IMR-90 (cell line): ENCODE data around the gene ERG. TPM values are rescaled to one million over a fixed set of nuclear protein-coding genes. Genes with fewer than 3 reads are reported as not detected.

Experiments
- ATAC-seq: fragments of 200-7000 bp; cut with Tn5 transposase; 2 replicates; pipeline ENCODE4 v1.9.1; 2020; ENCODE audit warnings: low read depth, mild to moderate bottlenecking, moderate library complexity
- BruUV-seq: library from RNA; stranded (reverse); fragments of 400-500 nt; replicated peaks from 2 replicates; lab custom pipeline; 2021; lab: Mats Ljungman, UMichigan
- CTCF ChIA-PET: fragments of 300-600 bp; formaldehyde crosslinking; extraction: SDS; loops from one replicate; lab custom pipeline; 2021; ENCODE audit warnings: antibody characterized with exemption; lab: Yijun Ruan, JAX
- POLR2A ChIA-PET: fragments of 300-600 bp; sonication (Branson Sonifier 250); formaldehyde crosslinking; loops from one replicate; lab custom pipeline; 2022; ENCODE audit warnings: antibody characterized with exemption; ENCODE audit not compliant: unreplicated experiment; lab: Charles Lee
- DNase-seq: peaks from one replicate; pipeline ENCODE4 v3.0.0; 2013
- H2AFZ ChIP-seq: replicated peaks from 2 replicates; pipeline ENCODE3; 2013; ENCODE audit warnings: low read length, mild to moderate bottlenecking; ENCODE audit not compliant: poor library complexity
- H2AK5ac ChIP-seq: 2 replicates; pipeline ENCODE4 v1.6.1; 2013; ENCODE audit warnings: low read depth, low read length, inconsistent platforms
- H2AK9ac ChIP-seq: replicated peaks from 2 replicates; pipeline ENCODE3; 2013; ENCODE audit warnings: mild to moderate bottlenecking, low read depth, low read length, moderate library complexity; ENCODE audit not compliant: poor library complexity
- H2BK120ac ChIP-seq: 2 replicates; pipeline ENCODE4 v1.6.1; 2013; ENCODE audit warnings: low read depth, low read length, inconsistent platforms
- H2BK15ac ChIP-seq: 3 replicates; pipeline ENCODE4 v1.6.1; 2013; ENCODE audit warnings: low read depth, low read length, inconsistent platforms
- H2BK20ac ChIP-seq: 2 replicates; pipeline ENCODE4 v1.6.1; 2013; ENCODE audit warnings: low read depth, mild to moderate bottlenecking, inconsistent platforms, low read length, moderate library complexity
- H2BK5ac ChIP-seq: 2 replicates; pipeline ENCODE4 v1.6.1; 2013; ENCODE audit warnings: mild to moderate bottlenecking, low read depth, low read length, inconsistent platforms; ENCODE audit not compliant: poor library complexity, severe bottlenecking
- H3K14ac ChIP-seq: replicated peaks from 2 replicates; pipeline ENCODE4 v1.6.1; 2013; ENCODE audit warnings: low read depth, low read length, inconsistent platforms
- H3K18ac ChIP-seq: 2 replicates; pipeline ENCODE4 v1.6.1; 2013; ENCODE audit warnings: low read depth, low read length, control low read depth
- H3K23ac ChIP-seq: 2 replicates; pipeline ENCODE4 v1.6.1; 2013; ENCODE audit warnings: low read depth, low read length, inconsistent platforms
- H3K27ac ChIP-seq: 2 replicates; pipeline ENCODE4 v1.5.1; 2013; ENCODE audit warnings: mild to moderate bottlenecking, control low read depth, low read length; ENCODE audit not compliant: insufficient read depth
- H3K27me3 ChIP-seq: 2 replicates; pipeline ENCODE4 v1.6.1; 2013; ENCODE audit warnings: low read length; ENCODE audit not compliant: control insufficient read depth, insufficient read depth
- H3K36me3 ChIP-seq: 2 replicates; pipeline ENCODE4 v1.6.1; 2013; ENCODE audit warnings: low read length, mixed read lengths; ENCODE audit not compliant: control insufficient read depth, insufficient read depth
- H3K4ac ChIP-seq: 2 replicates; pipeline ENCODE4 v1.6.1; 2013; ENCODE audit warnings: low read depth, low read length, inconsistent platforms
- H3K4me1 ChIP-seq: 2 replicates; pipeline ENCODE4 v1.6.1; 2013; ENCODE audit warnings: low read length, mixed read lengths; ENCODE audit not compliant: control insufficient read depth, insufficient read depth
- H3K4me2 ChIP-seq: 2 replicates; pipeline ENCODE4 v1.6.1; 2013; ENCODE audit warnings: low read depth, mild to moderate bottlenecking, control low read depth, low read length, moderate library complexity
- H3K4me3 ChIP-seq: 2 replicates; pipeline ENCODE4 v1.5.1; 2013; ENCODE audit warnings: low read depth, mild to moderate bottlenecking, control low read depth, low read length, moderate library complexity; ENCODE audit not compliant: insufficient read depth
- H3K56ac ChIP-seq: 2 replicates; pipeline ENCODE4 v1.6.1; 2013; ENCODE audit warnings: low read length, inconsistent platforms; ENCODE audit not compliant: insufficient read depth; ENCODE audit errors: extremely low read depth
- H3K79me1 ChIP-seq, 2 experiments: 2 replicates each; pipeline ENCODE4 v1.6.1; 2013; ENCODE audit warnings: low read length in 2 of 2, inconsistent platforms in 1 of 2, low read depth in 1 of 2
- H3K9ac ChIP-seq: 2 replicates; pipeline ENCODE4 v1.6.1; 2013; ENCODE audit warnings: low read depth, low read length, control low read depth
- H3K9me1 ChIP-seq: 2 replicates; pipeline ENCODE4 v1.6.1; 2013; ENCODE audit warnings: low read length, inconsistent platforms; ENCODE audit not compliant: insufficient read depth
- H3K9me3 ChIP-seq: 2 replicates; pipeline ENCODE4 v1.6.1; 2013; ENCODE audit warnings: low read length; ENCODE audit not compliant: control insufficient read depth, insufficient read depth
- H4K20me1 ChIP-seq: 2 replicates; pipeline ENCODE4 v1.6.1; 2013; ENCODE audit warnings: low read length, inconsistent platforms; ENCODE audit not compliant: insufficient read depth
- H4K5ac ChIP-seq: 2 replicates; pipeline ENCODE4 v1.6.1; 2013; ENCODE audit warnings: mild to moderate bottlenecking, low read depth, low read length, control low read depth
- H4K8ac ChIP-seq, 2 experiments: 2 replicates each; pipeline ENCODE4 v1.6.1; 2013; ENCODE audit warnings: low read depth in 2 of 2, low read length in 2 of 2, control low read depth in 1 of 2, inconsistent platforms in 1 of 2
- H4K91ac ChIP-seq: 2 replicates; pipeline ENCODE4 v1.6.1; 2013; ENCODE audit warnings: low read depth, low read length, inconsistent platforms; ENCODE audit not compliant: insufficient read depth
- CTCF ChIP-seq: conservative IDR thresholded peaks from 2 replicates; pipeline ENCODE4 v1.5.1; 2012; ENCODE audit warnings: mild to moderate bottlenecking, low read depth, low read length, improper control_type of control experiment
- MAFK ChIP-seq: IDR thresholded peaks from 2 replicates; pipeline ENCODE4 v1.6.1; 2012; ENCODE audit warnings: low read depth, low read length, improper control_type of control experiment
- NFE2L2 ChIP-seq: fragments of 150-350 bp; IDR thresholded peaks from 2 replicates; pipeline ENCODE4 v1.6.1; 2016; ENCODE audit warnings: low read depth, mild to moderate bottlenecking, low read length
- RAD21 ChIP-seq: IDR thresholded peaks from 2 replicates; pipeline ENCODE4 v1.6.1; 2012; ENCODE audit warnings: low read length, improper control_type of control experiment
- RCOR1 ChIP-seq: IDR thresholded peaks from 2 replicates; pipeline ENCODE4 v1.6.1; 2012; ENCODE audit warnings: mild to moderate bottlenecking, low read length, improper control_type of control experiment; ENCODE audit not compliant: insufficient replicate concordance
- SMC3 ChIP-seq: fragments of 150-350 bp; IDR thresholded peaks from 2 replicates; pipeline ENCODE4 v1.6.1; 2016; ENCODE audit warnings: low read depth, mild to moderate bottlenecking, antibody characterized with exemption, low read length, moderate library complexity
- WGBS, 2 experiments: methylation state at CpG; one replicate each; pipeline versions ENCODE4 v1.1.5 to v1.1.7; 2013; ENCODE audit warnings: missing lambda C conversion rate in 2 of 2; ENCODE audit not compliant: insufficient read length in 1 of 2; ENCODE audit errors: extremely low coverage in 2 of 2; 5-methylcytosine and 5-hydroxymethylcytosine counted together
- dilution Hi-C: fragments of 300-500 bp; cut with HindIII; formaldehyde crosslinking; loops from one replicate; pipeline ENCODE4 v1.14.3; 2018; ENCODE audit warnings: low sequenced_read_pairs; ENCODE audit not compliant: unreplicated experiment
- in situ Hi-C: fragments of 300-500 bp; cut with MboI; formaldehyde crosslinking; loops from 3 replicates; pipeline ENCODE4 v1.14.3; 2019; ENCODE audit warnings: low sequenced_read_pairs, inconsistent platforms, mixed read lengths
- intact Hi-C: fragments of 100-400 bp; cut with micrococcal nuclease; formaldehyde crosslinking; loops from 2 replicates; pipeline ENCODE4 v1.10.0; 2022
- polyA plus RNA-seq, 3 experiments: library from polyadenylated mRNA; depleted of rRNA; stranded (reverse); fragments of >200 nt; gene quantifications; 2 replicates each; pipeline ENCODE4 v1.2.3, GENCODE V29; 2012; ENCODE audit warnings: low replicate concordance in 1 of 3
- total RNA-seq: library from RNA; depleted of rRNA; stranded (reverse); fragments of >200 nt; gene quantifications from 2 replicates; pipeline ENCODE4 v1.2.3, GENCODE V29; 2012
- TF ChIP-seq, protein P1 (sequence below): fragments of 150-350 bp; IDR thresholded peaks from 2 replicates; pipeline ENCODE4 v1.6.1; 2017; ENCODE audit warnings: mild to moderate bottlenecking, antibody characterized with exemption, low read length, low read depth

The ERG gene
- total and polyA plus RNA-seq, 2 of the 4 experiments (the other 2 are of a cell fraction), result not detected

GRCh38 chr21:38352536-38353219 is 145.6 kb downstream of the ERG start:
- H4K20me1 ChIP-seq, result no peaks in the 10 kb centered on the region
- ATAC-seq, result peak; percentile 65
- peak overlapping the region; percentile 78 for H4K91ac ChIP-seq
- H3K4me1 ChIP-seq, result peaks cover 14% of the 10 kb centered on the region
- CTCF ChIA-PET, result interaction anchor here (0.5 to 4.7 kb wide), 29 partner anchors 9 to 678 kb away, joined by 3 to 48 read pairs (median 4); no protein-coding TSS in a partner anchor
- 0 out of 2 replicates have a peak overlapping the region, but pooled peaks have one; percentile 8 for H3K9ac ChIP-seq
- H3K36me3 ChIP-seq, result no peaks in the 10 kb centered on the region
- no peak overlapping the region for H3K4me3 ChIP-seq
- H3K14ac ChIP-seq, result peak overlapping the region; percentile 88
- H3K4ac ChIP-seq, result peak overlapping the region; percentile 98
- peak overlapping the region; percentile 65 to 88 for H4K8ac ChIP-seq
- peak overlapping the region; percentile 100 for H2BK20ac ChIP-seq
- TF ChIP-seq RCOR1, result no peak
- no peak for TF ChIP-seq NFE2L2
- no peak for TF ChIP-seq MAFK
- TF ChIP-seq RAD21, result peak; percentile 98
- TF ChIP-seq SMC3, result peak; percentile 98
- TF ChIP-seq CTCF, result peak; percentile 96
- TF ChIP-seq, protein P1, sequence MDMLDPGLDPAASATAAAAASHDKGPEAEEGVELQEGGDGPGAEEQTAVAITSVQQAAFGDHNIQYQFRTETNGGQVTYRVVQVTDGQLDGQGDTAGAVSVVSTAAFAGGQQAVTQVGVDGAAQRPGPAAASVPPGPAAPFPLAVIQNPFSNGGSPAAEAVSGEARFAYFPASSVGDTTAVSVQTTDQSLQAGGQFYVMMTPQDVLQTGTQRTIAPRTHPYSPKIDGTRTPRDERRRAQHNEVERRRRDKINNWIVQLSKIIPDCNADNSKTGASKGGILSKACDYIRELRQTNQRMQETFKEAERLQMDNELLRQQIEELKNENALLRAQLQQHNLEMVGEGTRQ, result no peak
- BruUV-seq, result no TSS peak
- H3K23ac ChIP-seq, result peak overlapping the region; percentile 62; the same call in 1 of the 2 replicates
- H2AK5ac ChIP-seq, result peak overlapping the region; percentile 82; the same call in 1 of the 2 replicates
- no peak overlapping the region for H3K4me2 ChIP-seq
- DNase-seq, result peak; percentile 76
- WGBS, 2 experiments, result 42% methylated on average over 5 of the region's 6 CpGs; no CpG with 5 or more reads in 1 of the 2 experiments
- H2AK9ac ChIP-seq, result no peak overlapping the region
- peaks cover 0 to 5% of the 10 kb centered on the region in 2 experiments; a peak in 1 of 4 replicates for H3K79me1 ChIP-seq
- H3K9me1 ChIP-seq, result peaks cover 6% of the 10 kb centered on the region; the same call in 1 of the 2 replicates
- H3K27me3 ChIP-seq, result no peaks in the 10 kb centered on the region
- H3K27ac ChIP-seq, result peak overlapping the region; percentile 87
- H3K18ac ChIP-seq, result peak overlapping the region; percentile 78; the same call in 1 of the 2 replicates
- in situ Hi-C loops, result loop anchor here (5.0 to 25.0 kb wide), 4 partner anchors 140 to 640 kb away; no protein-coding TSS in a partner anchor
- dilution Hi-C loops, result loop anchor here (25.0 kb wide), 1 partner anchor 140 kb away; no protein-coding TSS in a partner anchor
- H2BK15ac ChIP-seq, result peak overlapping the region; percentile 56
- H4K5ac ChIP-seq, result peak overlapping the region; percentile 72; the same call in 1 of the 2 replicates
- POLR2A ChIA-PET, result interaction anchor here (0.6 to 0.7 kb wide), 3 partner anchors 10 to 557 kb away, joined by 3 to 4 read pairs (median 3); no protein-coding TSS in a partner anchor
- no peak overlapping the region for H2BK5ac ChIP-seq
- peak overlapping the region; percentile 17 for H2AFZ ChIP-seq
- H3K9me3 ChIP-seq, result no peaks in the 10 kb centered on the region
- peak overlapping the region; percentile 100 for H2BK120ac ChIP-seq
- peak overlapping the region; percentile 69 for H3K56ac ChIP-seq
- intact Hi-C loops, result loop anchor here (1.0 kb wide), 5 partner anchors 116 to 640 kb away; no protein-coding TSS in a partner anchor
